OCI-M2 (cell line): Measurements from ENCODE around the gene GNPAT.

Experiments used
- DNase-seq: peaks from one replicate; lab custom pipeline; 2025; ENCODE audit not compliant: unreplicated experiment; lab: John Stamatoyannopoulos, UW

GNPAT gene

DNA sequence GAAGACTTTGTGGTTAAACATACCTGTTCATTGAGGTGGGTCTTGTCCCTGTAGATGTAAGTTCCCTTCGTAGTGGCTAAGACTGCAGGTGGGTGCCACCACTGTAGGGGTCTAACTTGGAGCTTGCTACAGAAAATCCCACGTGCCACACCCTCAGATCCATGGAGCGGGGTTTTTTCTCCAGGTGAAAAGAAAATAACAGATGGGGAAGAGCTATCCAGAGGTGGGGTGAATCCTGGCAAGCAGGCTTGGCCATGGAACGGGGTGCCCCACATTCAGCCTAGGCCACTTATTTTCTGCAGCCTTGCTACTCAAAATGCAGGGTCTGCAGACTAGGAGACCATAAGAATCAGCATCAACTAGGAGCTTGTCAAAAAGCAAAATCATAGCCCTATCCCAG, 72.6 kb downstream of the GNPAT start:
- DNase-seq, result no peak

DNA sequence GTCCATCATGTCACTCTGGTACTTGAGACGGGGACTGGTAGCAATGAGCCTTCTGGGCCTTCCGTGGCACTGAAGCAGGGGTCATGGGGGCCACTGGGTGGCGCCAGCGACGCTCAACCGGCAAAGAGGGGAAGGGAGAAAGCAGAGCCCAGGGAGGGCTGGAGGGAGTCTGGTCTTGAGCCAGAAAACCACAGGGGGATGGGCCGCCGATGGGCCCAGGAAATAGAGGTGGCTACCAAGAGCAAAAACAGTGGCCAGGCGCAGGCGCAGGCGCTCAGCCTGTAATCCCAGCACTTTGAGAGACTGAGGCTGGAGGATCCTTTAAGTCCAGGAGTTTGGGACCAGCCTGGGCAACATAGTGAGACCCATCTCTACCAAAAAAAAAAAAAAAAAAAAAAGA, 74.9 kb downstream of the GNPAT start:
- DNase-seq, result no peak

DNA sequence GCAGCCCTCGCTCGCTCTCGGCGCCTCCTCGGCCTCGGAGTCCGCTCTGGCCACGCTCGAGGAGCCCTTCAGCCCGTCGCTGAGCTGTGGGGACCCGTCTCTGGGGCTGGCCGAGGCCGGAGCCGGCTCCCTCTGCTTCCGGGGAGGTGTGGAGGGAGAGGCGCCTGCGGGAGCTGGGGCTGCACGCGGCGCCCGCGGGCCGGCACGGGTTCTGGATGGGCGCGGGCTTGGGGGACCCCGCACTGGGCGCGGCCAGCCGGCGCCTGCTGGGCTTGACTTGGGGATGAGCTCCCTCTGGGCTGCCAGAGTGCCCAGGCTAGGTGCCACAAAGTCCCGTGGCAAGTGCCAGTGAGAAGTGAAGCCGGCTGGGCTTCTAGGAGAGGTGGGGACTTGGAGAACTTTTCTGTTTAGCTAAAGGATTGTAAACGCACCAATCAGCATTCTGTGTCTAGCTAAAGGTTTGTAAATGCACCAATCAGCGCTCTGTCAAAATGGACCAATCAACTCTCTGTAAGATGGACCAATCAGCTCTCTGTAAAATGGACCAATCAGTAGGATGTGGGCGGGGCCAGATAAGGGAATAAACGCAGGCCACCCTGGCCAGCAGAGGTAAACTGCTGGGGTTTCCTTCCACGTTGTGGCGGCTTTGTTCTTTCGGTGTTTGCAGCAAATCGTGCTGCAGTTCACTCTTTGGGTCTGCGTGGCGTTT, 76.4 kb downstream of the GNPAT start:
- DNase-seq, result no peak

DNA sequence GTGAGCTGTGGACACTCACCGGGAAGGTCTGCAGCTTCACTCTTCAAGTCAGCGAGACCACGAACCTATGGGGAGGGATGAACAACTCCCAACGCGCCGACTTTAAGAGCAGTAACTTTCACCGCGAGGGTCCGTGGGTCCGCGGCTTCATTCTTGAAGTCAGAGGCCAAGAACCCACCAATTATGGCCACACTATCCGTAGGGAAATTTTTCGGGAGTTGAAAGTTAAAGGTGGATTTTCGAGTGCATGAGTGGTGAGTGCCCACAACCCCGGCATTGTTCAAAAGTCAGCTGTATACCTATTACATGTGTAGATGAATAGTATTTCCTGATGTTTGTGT, 77.0 kb downstream of the GNPAT start:
- no peak for DNase-seq

DNA sequence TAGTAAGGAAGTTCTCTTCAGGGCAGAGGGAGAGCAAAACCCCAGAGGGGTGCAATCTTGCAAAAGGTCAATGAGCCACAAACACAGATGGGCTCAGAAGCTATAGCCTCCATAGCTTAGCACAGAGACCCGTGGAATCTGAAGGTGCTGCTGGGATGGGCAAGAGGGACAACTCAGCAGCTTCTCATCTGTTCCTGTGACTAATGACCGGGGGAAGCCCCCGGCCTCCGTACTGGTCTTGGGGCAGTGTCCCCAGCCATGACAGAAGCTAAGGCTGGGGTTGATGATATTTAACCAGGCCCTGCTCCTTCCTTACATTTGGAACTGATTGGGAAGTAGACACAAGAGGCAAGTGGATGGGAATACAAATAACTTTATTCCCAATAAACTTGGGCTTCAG, 77.6 kb downstream of the GNPAT start:
- DNase-seq, result no peak

DNA sequence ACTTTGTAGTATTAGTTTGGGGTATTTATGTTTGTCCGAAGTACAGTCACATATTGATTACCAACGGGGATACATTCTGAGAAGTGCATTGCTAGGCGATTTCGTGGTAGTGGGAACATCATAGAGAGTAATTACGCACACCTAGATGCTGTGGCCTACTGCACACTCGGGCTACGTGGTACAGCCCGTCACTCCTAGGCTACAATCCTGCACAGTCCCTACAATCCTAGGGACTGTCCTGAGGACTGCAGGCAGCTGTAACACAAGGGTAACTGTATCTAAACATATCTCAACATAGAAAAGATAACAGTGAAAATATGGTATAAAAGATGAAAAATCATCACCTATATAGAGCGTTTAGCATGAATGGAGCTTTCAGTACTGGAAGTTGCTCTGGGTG, 78.1 kb downstream of the GNPAT start:
- DNase-seq, result no peak

DNA sequence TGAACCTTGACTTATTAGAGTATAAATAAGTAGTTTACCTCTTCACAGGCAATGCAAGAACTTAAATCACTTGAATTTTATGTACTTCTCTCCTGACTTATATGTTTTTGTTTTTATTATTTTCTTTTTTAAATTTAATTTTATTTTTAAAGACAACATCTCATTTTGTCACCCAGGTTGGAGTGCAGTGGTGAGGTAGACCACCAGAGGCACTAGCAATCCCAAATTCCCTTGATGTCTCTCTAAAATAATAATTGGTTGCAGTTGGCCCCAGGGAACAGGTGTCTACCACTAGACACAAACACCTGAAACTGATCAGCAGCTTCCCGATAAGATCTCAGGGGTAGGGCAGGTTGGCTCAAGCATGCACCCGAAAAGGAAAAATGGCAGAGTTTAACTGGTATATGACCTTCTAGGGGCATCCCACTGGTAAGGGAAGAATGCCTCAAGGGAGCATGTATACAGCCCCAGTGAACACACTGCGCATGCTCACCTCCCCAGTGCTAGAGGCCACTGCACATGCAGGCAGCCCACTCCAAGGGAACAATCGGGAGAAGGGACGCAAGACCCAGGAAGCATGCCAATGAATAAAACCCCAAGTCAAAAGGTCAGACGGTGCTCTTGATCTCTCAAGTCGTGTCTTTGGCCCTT, 82.0 kb downstream of the GNPAT start:
- DNase-seq, result no peak

DNA sequence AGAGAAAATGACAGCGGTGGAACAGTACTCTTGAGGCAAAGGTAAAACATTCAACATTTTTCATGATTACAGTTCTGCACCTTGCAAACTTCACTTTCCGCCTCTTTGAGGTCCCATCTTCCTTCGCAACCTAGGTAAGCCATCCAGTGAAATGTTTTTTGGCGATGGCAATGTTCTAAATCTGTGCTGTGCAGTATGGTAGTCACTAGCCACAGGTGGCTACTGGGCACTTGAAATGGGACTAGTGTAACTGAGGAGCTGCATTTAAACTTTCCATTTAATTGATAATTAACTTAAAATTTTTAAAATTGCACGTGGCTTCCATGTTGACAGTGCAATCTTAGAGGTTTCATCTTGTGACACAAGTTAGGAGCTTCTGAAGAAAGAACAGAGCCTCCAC, 83.6 kb downstream of the GNPAT start:
- DNase-seq, result no peak

DNA sequence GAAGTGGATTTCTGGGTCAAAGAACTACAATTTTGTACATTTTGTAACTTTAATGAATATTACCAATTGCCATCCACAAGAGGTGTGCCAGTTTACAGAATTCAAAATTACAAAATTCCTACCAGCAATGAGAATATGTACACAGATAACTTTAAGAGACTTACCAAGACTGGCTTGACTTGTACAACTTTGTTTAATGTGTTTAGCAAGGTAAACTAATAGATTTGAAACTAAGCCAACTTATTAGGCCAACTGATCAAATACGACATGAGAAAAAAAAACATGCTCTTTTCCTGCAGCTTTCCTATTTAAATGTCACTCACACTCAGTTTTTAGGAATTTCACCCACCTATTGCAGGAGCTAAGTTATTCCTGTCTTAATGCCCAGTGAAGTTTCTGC, 85.2 kb downstream of the GNPAT start:
- DNase-seq, result no peak
